Osteoblast (primary cell): ENCODE measurements around the gene ZSWIM5. TPM values are rescaled to one million over a fixed set of nuclear protein-coding genes. Genes with fewer than 3 reads are reported as not detected.
"Not testable (repeated sequence)": the region's sequence is repeated elsewhere in the genome, so short reads cannot be mapped to it uniquely, and the experiment has no call there.

Source experiments
- DNase-seq: peaks from one replicate; pipeline ENCODE4 v3.0.0; 2011; ENCODE audit warnings: low spot score, mixed read lengths; ENCODE audit not compliant: insufficient read length; ENCODE audit errors: missing footprints
- H2AFZ ChIP-seq: 2 replicates; pipeline ENCODE4 v1.6.0; 2011; ENCODE audit warnings: mild to moderate bottlenecking, low read length
- H3K27ac ChIP-seq: 2 replicates; pipeline ENCODE4 v1.5.1; 2011; ENCODE audit warnings: mild to moderate bottlenecking, low read depth, low read length, moderate library complexity
- H3K27me3 ChIP-seq: 2 replicates; pipeline ENCODE4 v1.6.0; 2012; ENCODE audit warnings: mild to moderate bottlenecking, control low read depth, inconsistent platforms, low read length, moderate library complexity; ENCODE audit not compliant: insufficient read depth
- H3K36me3 ChIP-seq: 2 replicates; pipeline ENCODE4 v1.5.1; 2011; ENCODE audit warnings: mild to moderate bottlenecking, low read length, control low read depth, moderate library complexity; ENCODE audit not compliant: insufficient read depth
- H3K4me1 ChIP-seq: 2 replicates; pipeline ENCODE4 v1.5.1; 2011; ENCODE audit warnings: mild to moderate bottlenecking, low read length, control low read depth, moderate library complexity; ENCODE audit not compliant: insufficient read depth
- H3K4me2 ChIP-seq: 2 replicates; pipeline ENCODE4 v1.6.0; 2011; ENCODE audit warnings: mild to moderate bottlenecking, low read length; ENCODE audit not compliant: insufficient read depth
- H3K4me3 ChIP-seq: fragments of 200-600 bp; sonication (generic); 3 replicates; pipeline ENCODE4 v1.5.1; 2012; ENCODE audit warnings: mild to moderate bottlenecking, low read length, inconsistent platforms; ENCODE audit not compliant: insufficient read depth
- H3K79me2 ChIP-seq: 2 replicates; pipeline ENCODE4 v1.6.0; 2012; ENCODE audit warnings: mild to moderate bottlenecking, low read length, control low read depth, inconsistent platforms; ENCODE audit not compliant: insufficient read depth
- H3K9me3 ChIP-seq: 2 replicates; pipeline ENCODE4 v1.5.1; 2011; ENCODE audit warnings: low read depth, low read length, control low read depth
- H4K20me1 ChIP-seq: 2 replicates; pipeline ENCODE4 v1.6.0; 2012; ENCODE audit warnings: mild to moderate bottlenecking, low read length, control low read depth; ENCODE audit not compliant: insufficient read depth
- total RNA-seq: library from RNA; depleted of rRNA; stranded (reverse); fragments of >200 nt; gene quantifications from 2 replicates; pipeline ENCODE4 v1.2.3, GENCODE V29; 2012
- TF ChIP-seq, protein P1 (sequence below): IDR thresholded peaks from 2 replicates; pipeline ENCODE4 v1.5.1; 2011; ENCODE audit warnings: mild to moderate bottlenecking, low read depth, low read length, moderate library complexity; ENCODE audit errors: extremely low read depth

The ZSWIM5 gene
- total RNA-seq, 1 donor, result 0.36 TPM

DNA sequence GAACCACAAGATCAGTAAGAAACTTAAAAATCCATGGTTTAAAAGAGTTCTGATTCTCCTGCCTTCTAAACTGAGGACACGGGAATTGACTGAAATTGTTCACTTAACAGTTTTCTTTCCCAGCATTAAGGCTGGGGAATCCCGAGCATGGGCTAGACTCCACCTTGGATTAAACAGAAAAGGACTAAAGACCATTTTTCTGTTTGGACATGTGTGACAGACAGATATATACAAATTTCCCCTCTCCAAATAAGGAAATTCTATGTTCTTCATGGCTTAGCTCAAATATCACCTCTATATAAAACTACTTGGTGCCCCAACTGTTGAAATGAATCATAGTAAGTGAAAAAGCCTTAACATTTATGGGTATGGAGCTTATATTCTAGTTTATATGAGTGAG lies 109.3 kb downstream of the ZSWIM5 start:
- no peaks in the 10 kb centered on the region for H3K4me1 ChIP-seq
- H3K4me2 ChIP-seq, result no peak overlapping the region
- no peaks in the 10 kb centered on the region for H3K79me2 ChIP-seq
- no peaks in the 10 kb centered on the region for H3K9me3 ChIP-seq
- no peaks in the 10 kb centered on the region for H3K27me3 ChIP-seq
- no peaks in the 10 kb centered on the region for H3K36me3 ChIP-seq
- TF ChIP-seq, protein P1, sequence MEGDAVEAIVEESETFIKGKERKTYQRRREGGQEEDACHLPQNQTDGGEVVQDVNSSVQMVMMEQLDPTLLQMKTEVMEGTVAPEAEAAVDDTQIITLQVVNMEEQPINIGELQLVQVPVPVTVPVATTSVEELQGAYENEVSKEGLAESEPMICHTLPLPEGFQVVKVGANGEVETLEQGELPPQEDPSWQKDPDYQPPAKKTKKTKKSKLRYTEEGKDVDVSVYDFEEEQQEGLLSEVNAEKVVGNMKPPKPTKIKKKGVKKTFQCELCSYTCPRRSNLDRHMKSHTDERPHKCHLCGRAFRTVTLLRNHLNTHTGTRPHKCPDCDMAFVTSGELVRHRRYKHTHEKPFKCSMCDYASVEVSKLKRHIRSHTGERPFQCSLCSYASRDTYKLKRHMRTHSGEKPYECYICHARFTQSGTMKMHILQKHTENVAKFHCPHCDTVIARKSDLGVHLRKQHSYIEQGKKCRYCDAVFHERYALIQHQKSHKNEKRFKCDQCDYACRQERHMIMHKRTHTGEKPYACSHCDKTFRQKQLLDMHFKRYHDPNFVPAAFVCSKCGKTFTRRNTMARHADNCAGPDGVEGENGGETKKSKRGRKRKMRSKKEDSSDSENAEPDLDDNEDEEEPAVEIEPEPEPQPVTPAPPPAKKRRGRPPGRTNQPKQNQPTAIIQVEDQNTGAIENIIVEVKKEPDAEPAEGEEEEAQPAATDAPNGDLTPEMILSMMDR, result no peak
- no peak for DNase-seq
- no peaks in the 10 kb centered on the region for H4K20me1 ChIP-seq
- H3K4me3 ChIP-seq, result no peak overlapping the region
- H3K27ac ChIP-seq, result no peak overlapping the region
- H2AFZ ChIP-seq, result no peak overlapping the region

DNA sequence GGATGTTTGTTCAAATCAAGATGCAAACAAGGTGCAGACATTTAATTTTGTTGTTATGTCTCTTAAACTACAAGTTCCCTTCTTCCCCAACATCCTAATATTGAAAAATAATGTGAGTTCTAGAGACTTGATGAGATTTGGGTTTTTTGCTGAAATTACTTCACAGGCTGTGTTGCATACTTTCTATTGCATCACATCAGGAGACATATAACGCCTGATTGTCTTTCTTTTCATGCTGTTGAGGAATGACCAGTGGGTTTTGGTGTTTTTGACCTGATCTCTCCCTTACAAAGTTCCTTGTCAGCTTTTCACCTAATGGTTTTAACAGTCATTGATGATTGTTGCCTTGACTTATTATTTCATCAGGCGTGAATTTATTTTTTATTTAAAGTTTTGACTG lies 111.0 kb downstream of the ZSWIM5 start:
- no peak for DNase-seq
- no peaks in the 10 kb centered on the region for H4K20me1 ChIP-seq
- H3K36me3 ChIP-seq, result no peaks in the 10 kb centered on the region
- H3K4me1 ChIP-seq, result no peaks in the 10 kb centered on the region
- H3K27me3 ChIP-seq, result no peaks in the 10 kb centered on the region
- H3K79me2 ChIP-seq, result no peaks in the 10 kb centered on the region
- no peak overlapping the region for H3K4me2 ChIP-seq
- no peaks in the 10 kb centered on the region for H3K9me3 ChIP-seq
- TF ChIP-seq, protein P1, result no peak
- no peak overlapping the region for H3K27ac ChIP-seq
- no peak overlapping the region for H2AFZ ChIP-seq
- no peak overlapping the region for H3K4me3 ChIP-seq

DNA sequence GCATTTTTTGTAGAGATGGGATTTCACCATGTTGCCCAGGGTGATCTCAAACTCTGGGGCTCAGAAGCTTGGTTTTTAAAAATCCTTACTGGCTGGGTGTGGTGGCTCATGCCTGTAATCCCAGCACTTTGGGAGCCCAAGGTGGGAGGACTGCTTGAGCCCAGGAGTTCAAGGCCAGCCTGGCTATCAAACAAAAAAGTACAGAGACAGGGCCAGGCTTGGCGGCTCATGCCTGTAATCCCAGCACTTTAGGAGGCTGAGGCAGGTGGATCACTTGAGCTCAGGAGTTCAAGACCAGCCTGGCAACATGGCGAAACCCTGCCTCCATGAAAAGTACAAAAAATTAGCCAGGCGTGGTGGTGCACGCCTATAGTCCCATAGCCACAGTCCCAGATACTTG lies 112.0 kb downstream of the ZSWIM5 start:
- not testable (repeated sequence) for H3K9me3 ChIP-seq, H3K4me3 ChIP-seq, H3K27me3 ChIP-seq, H2AFZ ChIP-seq, H4K20me1 ChIP-seq, H3K79me2 ChIP-seq, H3K4me1 ChIP-seq, H3K4me2 ChIP-seq, DNase-seq, H3K27ac ChIP-seq, H3K36me3 ChIP-seq

DNA sequence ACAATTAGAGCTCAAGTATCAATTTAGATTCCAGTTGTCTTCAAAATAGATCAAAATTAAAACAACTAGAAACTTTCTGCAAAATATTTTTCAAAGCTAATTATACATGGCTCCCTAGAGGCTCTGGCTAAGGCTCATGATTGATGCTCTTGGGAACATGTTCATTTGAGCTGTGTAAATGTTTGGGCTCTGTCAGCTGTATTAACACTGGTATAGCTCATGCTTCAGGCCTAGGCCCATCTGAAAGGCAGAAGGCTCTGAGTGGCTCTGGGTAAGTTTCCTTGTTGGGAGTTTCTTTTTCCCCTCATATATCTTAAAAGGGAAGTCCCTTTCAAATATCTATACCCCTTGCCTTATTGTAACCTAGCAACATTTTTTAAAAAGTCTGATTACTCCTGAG lies 113.1 kb downstream of the ZSWIM5 start:
- TF ChIP-seq, protein P1, result no peak
- Histone ChIP-seq H3K27ac (no peak overlapping the region), H3K36me3 (no peaks in the 10 kb centered on the region)

DNA sequence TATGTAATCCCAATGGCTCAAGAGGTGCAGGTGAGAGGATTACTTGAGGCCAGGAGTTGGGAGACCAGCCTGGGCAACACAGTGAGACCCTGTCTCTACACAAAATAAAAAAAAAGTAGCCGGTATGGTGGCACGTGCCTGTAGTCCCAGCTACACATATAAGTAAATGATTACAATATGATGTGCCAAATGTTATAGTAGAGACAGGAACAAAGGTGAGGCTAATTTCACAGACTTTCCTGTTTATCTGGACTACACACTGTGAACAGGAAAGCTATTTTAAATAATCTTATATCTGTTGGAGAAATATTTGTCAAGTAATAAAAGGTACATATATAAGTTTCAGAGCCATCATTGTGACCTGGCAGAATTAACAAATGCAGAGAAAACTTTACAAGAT lies 116.7 kb downstream of the ZSWIM5 start:
- no peaks in the 10 kb centered on the region for H3K79me2 ChIP-seq
- DNase-seq, result no peak
- no peak overlapping the region for H2AFZ ChIP-seq
- H3K27ac ChIP-seq, result no peak overlapping the region
- H3K36me3 ChIP-seq, result no peaks in the 10 kb centered on the region
- TF ChIP-seq, protein P1, result no peak
- no peaks in the 10 kb centered on the region for H3K9me3 ChIP-seq
- no peak overlapping the region for H3K4me3 ChIP-seq
- H4K20me1 ChIP-seq, result no peaks in the 10 kb centered on the region
- H3K4me1 ChIP-seq, result no peaks in the 10 kb centered on the region
- no peak overlapping the region for H3K4me2 ChIP-seq
- no peaks in the 10 kb centered on the region for H3K27me3 ChIP-seq

More for the DNA sequence above, 113.1 kb downstream of the ZSWIM5 start:
- Histone ChIP-seq H2AFZ (no peak overlapping the region), H3K27me3 (no peaks in the 10 kb centered on the region), H3K9me3 (no peaks in the 10 kb centered on the region), H3K79me2 (no peaks in the 10 kb centered on the region), H3K4me1 (no peaks in the 10 kb centered on the region), H3K4me3 (no peak overlapping the region), H3K4me2 (no peak overlapping the region), H4K20me1 (no peaks in the 10 kb centered on the region)
- no peak for DNase-seq
